ENCODE measurements around the gene RAI14.

DNA sequence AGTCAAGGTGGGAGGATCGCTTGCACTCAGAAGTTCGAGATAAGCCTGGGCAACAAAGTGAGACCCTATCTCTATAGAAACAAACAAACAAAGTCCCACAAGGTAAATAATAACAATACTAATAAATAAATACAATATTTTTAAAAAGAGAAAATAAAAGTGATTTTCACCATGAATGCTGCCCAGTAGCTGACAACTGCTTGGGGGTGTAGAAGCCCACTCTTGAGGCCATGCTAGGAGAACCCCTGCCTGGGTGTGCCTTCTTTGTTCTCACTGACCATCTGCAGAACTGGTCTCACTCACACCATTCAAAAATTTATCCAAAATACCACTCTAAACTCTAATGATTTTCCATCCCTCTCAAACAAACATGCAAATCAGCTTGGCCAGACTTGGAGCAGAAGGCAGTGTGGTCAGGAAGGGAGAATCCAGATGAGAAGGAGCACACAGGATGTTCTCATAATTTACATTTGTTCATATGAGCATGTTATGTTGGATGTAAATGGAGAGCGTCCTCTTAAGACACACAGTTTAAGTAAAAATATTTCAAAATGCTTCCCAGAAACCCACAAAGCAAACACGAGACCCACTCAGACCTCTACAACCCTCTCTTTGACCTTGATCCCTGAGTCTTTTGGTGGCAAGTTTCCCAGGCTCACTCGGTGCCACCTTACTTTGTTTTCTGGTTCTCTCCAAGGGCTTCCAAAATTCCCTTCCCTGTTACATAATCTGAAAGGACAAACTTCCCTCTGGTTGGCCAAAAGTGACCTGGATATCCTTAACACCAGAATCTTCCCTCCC lies 7.9 kb upstream of the RAI14 start:
- TF ChIP-seq, protein P1, sequence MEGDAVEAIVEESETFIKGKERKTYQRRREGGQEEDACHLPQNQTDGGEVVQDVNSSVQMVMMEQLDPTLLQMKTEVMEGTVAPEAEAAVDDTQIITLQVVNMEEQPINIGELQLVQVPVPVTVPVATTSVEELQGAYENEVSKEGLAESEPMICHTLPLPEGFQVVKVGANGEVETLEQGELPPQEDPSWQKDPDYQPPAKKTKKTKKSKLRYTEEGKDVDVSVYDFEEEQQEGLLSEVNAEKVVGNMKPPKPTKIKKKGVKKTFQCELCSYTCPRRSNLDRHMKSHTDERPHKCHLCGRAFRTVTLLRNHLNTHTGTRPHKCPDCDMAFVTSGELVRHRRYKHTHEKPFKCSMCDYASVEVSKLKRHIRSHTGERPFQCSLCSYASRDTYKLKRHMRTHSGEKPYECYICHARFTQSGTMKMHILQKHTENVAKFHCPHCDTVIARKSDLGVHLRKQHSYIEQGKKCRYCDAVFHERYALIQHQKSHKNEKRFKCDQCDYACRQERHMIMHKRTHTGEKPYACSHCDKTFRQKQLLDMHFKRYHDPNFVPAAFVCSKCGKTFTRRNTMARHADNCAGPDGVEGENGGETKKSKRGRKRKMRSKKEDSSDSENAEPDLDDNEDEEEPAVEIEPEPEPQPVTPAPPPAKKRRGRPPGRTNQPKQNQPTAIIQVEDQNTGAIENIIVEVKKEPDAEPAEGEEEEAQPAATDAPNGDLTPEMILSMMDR (IDR thresholded peaks at IDR 0.05) = no peak
- TF ChIP-seq POLR2A (IDR thresholded peaks at IDR 0.05) = no peak

Data from testis (tissue), 2 donors.